GM11168 (cell line): ENCODE data around the gene NEK1.

Experiments used
- in situ Hi-C: fragments of 300-500 bp; cut with MboI; formaldehyde crosslinking; loops from one replicate; pipeline ENCODE4 v1.12.0; 2022; ENCODE audit warnings: low sequenced_read_pairs; ENCODE audit not compliant: unreplicated experiment

NEK1 gene

GRCh38 chr4:169611991-169612870 is at the start of gene NEK1:
TSS of gene NEK1 (minus strand) at chr4:169612583. CDS start at chr4:169602630, 9,953 bp downstream.
- in situ Hi-C loops: loop anchor here (25.0 kb wide), 1 partner anchor 425 kb away; the partner anchor contains the start of gene MFAP3L

- in situ Hi-C loops: no loop called here
Observed at GRCh38 chr4:169661761-169662160, 49.4 kb upstream of the NEK1 start.

- in situ Hi-C loops: no loop called here
Observed at GRCh38 chr4:169660929-169661328, 48.5 kb upstream of the NEK1 start.

GRCh38 chr4:169659716-169660670 is 47.6 kb upstream of the NEK1 start:
- in situ Hi-C loops: no loop called here

GRCh38 chr4:169658975-169659715 is 46.8 kb upstream of the NEK1 start:
- in situ Hi-C loops: no loop called here

- in situ Hi-C loops: no loop called here
Observed at GRCh38 chr4:169658196-169658595, 45.8 kb upstream of the NEK1 start.

GRCh38 chr4:169657470-169658107 is 45.2 kb upstream of the NEK1 start:
- in situ Hi-C loops: no loop called here

GRCh38 chr4:169655401-169655800 is 43.0 kb upstream of the NEK1 start:
- in situ Hi-C loops: no loop called here

GRCh38 chr4:169652535-169652934 is 40.2 kb upstream of the NEK1 start:
- in situ Hi-C loops: no loop called here

GRCh38 chr4:169650227-169650936 is 38.0 kb upstream of the NEK1 start:
- in situ Hi-C loops: no loop called here

GRCh38 chr4:169649545-169650226 is 37.3 kb upstream of the NEK1 start:
- in situ Hi-C loops: no loop called here

- in situ Hi-C loops: no loop called here
Observed at GRCh38 chr4:169645627-169646026, 33.2 kb upstream of the NEK1 start.

GRCh38 chr4:169644802-169645201 is 32.4 kb upstream of the NEK1 start:
- in situ Hi-C loops: no loop called here

GRCh38 chr4:169640261-169640870 is 28.0 kb upstream of the NEK1 start:
- in situ Hi-C loops: no loop called here

- in situ Hi-C loops: no loop called here
Observed at GRCh38 chr4:169634975-169635374, 22.6 kb upstream of the NEK1 start.

GRCh38 chr4:169632896-169633295 is 20.5 kb upstream of the NEK1 start:
- in situ Hi-C loops: no loop called here

GRCh38 chr4:169630069-169630468 is 17.7 kb upstream of the NEK1 start:
- in situ Hi-C loops: no loop called here

- in situ Hi-C loops: no loop called here
Observed at GRCh38 chr4:169628579-169628978, 16.2 kb upstream of the NEK1 start.
